LNCaP clone FGC (cell line): ENCODE results near the gene ENDOV.

Source experiments
- DNase-seq: peaks from one replicate; pipeline ENCODE4 v3.0.0-alpha.2; 2011; ENCODE audit warnings: low read depth
- H3K4me3 ChIP-seq: 2 replicates; pipeline ENCODE4 v1.5.1; 2011; ENCODE audit warnings: mild to moderate bottlenecking, low read depth, low read length, control low read depth
- CTCF ChIP-seq: IDR thresholded peaks from 2 replicates; pipeline ENCODE4 v1.5.1; 2012; ENCODE audit warnings: mild to moderate bottlenecking; ENCODE audit not compliant: control insufficient read depth, insufficient read depth; ENCODE audit errors: extremely low read depth

Gene ENDOV

GRCh38 chr17:80386341-80386740 is 28.6 kb upstream of the ENDOV start:
- H3K4me3 ChIP-seq = no peak overlapping the region
- DNase-seq = no peak
- no peak for TF ChIP-seq CTCF

GRCh38 chr17:80387071-80387470 is 27.9 kb upstream of the ENDOV start:
- TF ChIP-seq CTCF = no peak
- no peak for DNase-seq
- no peak overlapping the region for H3K4me3 ChIP-seq

GRCh38 chr17:80388175-80388574 is 26.8 kb upstream of the ENDOV start:
- no peak for DNase-seq
- H3K4me3 ChIP-seq = no peak overlapping the region
- no peak for TF ChIP-seq CTCF

- TF ChIP-seq CTCF = no peak
- no peak for DNase-seq
- H3K4me3 ChIP-seq = no peak overlapping the region
These were observed 26.4 kb upstream of the ENDOV start for GRCh38 chr17:80388601-80389000.

- DNase-seq = no peak
- no peak for TF ChIP-seq CTCF
- no peak overlapping the region for H3K4me3 ChIP-seq
These were observed 25.7 kb upstream of the ENDOV start for GRCh38 chr17:80389011-80389995.

GRCh38 chr17:80393241-80393890 is 21.6 kb upstream of the ENDOV start:
- no peak for TF ChIP-seq CTCF
- DNase-seq = peak; percentile 84
- no peak overlapping the region for H3K4me3 ChIP-seq
